ENCODE results near the gene NUTM2E. TPM values are rescaled to one million over a fixed set of nuclear protein-coding genes. Genes with fewer than 3 reads are reported as not detected.
"Not testable (repeated sequence)": the region's sequence is repeated elsewhere in the genome, so short reads cannot be mapped to it uniquely, and the experiment has no call there.

NUTM2E gene
- total RNA-seq, 1 experiment from 2014 or later = not detected

DNA sequence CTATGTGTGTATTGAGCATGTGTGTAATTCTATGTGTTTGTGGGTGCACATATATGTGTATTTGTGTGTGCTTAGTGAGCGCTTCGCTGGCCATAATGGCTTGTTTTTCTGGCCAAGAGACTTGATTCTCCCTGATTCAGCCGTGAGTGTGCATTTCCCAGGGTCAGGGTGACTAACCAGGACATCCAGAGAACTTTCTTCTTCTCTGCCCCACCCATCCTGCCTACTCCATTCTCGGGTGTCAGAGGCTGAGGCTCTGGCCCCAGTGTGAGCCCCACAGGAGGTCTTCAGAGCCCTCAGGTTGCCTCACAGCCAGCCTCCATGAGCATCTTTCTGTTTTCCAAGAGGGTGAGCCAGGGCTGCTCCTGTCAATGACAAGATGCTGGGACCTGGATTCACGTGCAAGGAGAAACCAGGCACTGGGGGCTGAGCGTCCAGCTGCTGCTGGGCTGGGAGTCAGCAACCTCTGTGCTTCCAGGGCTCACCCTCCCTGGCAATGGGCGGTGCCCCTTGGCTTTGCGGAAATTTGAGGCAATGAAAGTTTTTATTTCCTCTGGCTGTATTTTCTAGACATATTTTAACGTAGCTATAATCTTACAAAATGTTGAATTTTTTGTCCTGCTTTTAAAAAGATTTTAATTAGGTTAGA lies 40.5 kb downstream of the NUTM2E start:
- not testable (repeated sequence) for DNase-seq (ENCODE audit: low spot score)

DNA sequence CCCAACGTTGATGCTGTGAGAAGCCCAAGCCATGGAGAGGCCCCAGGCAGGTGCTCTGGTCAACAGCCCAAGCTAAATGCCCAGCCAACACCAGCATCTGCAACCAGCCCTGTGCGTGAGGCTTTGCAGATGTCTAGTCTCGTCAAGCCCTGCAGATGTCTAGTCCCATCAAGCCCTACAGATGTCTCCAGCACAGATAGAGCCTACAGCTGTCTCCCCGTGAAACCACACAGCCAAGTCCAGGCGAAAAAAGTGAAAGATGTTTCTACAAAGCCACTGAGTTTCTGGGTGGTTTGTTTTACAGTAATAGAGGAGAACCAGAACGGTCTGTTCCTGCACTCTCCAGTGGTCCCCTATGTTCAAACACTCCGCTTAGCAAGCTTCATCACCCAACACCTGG lies 41.5 kb downstream of the NUTM2E start:
- DNase-seq (ENCODE audit: low spot score) = not testable (repeated sequence)

DNA sequence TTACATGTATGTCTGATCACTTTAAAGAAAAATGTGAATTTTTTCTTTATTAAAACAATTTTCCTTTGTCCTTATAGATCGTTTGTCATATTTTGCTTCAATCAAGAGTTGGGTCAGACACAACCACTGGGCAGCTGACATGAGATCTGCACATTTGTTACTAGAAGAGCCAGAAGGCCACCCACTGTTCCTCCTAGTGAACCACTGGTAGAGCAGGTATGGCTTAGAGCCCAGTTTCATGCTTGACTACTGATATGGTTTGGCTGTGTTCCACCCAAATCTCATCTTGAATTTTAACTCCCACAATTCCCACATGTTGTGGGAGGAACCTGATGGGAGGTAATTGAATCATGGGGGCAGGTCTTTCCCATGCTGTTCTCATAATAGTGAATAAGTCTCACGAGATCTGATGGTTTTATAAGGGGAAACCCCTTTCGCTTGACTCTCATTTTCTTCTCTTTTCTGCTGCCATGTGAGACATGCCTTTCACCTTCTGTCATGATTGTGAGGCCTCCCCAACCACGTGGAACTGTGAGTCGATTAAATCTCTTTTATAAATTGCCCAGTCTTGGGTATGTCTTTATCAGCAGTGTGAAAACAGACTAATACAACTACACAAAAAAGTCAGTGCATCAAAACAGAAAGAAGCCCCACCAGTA lies 43.0 kb downstream of the NUTM2E start:
- not testable (repeated sequence) for DNase-seq (ENCODE audit: low spot score)

DNA sequence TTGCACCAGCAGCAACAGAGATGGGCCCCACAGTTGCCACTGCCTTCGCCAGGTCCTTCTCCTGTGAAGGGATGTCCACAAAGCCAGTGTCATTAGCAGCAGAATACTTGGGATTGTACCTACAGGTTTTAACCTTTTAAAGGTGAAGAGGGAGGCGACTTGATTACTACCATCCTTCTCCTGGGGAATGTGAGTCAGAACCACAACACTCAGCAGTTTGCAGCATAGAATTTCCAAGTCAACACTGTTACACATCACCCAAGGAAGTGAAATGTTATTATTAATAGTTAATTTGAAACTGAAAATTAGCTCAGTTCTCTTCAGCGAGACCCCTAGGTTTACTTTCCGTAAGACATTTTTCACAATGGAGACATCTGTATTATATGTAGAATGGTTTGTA lies 45.2 kb downstream of the NUTM2E start:
- DNase-seq (ENCODE audit: low spot score) = not testable (repeated sequence)

Other genes with a start within 250 kb of the NUTM2E start
- gene SFTPA1, start 215.8 kb upstream of the NUTM2E start, total RNA-seq (2014; rRNA removed; shearing (Covaris generic)) = not detected in 2 replicates
- gene NUTM2B, start 123.5 kb upstream of the NUTM2E start, total RNA-seq (2014; rRNA removed; shearing (Covaris generic)) = 0.41 and 0.63 TPM in 2 replicates
- not detected in 2 replicates for gene SFTPD, start 122.4 kb downstream of the NUTM2E start, total RNA-seq (2014; rRNA removed; shearing (Covaris generic))